Esophagus squamous epithelium (tissue), 4 donors: ENCODE data around the gene EVA1C.

Experiments
- POLR2A ChIP-seq, 4 donors: fragments of 450-650 bp; IDR thresholded peaks; one replicate each; pipeline ENCODE4 v1.6.1; 2017; ENCODE audit warnings: antibody characterized with exemption in 4 of 4, mild to moderate bottlenecking in 4 of 4, moderate library complexity in 3 of 4
- TF ChIP-seq, protein P1 (sequence below), 6 experiments: fragments of 450-650 bp in 4 of 6; fragments of 200-600 bp in 2 of 6; sonication (generic) in 2 of 6; IDR thresholded peaks; one replicate each; pipeline ENCODE4 v1.5.1; 2016 to 2019; ENCODE audit warnings: antibody characterized with exemption in 6 of 6, mild to moderate bottlenecking in 4 of 6, moderate library complexity in 4 of 6

DNA sequence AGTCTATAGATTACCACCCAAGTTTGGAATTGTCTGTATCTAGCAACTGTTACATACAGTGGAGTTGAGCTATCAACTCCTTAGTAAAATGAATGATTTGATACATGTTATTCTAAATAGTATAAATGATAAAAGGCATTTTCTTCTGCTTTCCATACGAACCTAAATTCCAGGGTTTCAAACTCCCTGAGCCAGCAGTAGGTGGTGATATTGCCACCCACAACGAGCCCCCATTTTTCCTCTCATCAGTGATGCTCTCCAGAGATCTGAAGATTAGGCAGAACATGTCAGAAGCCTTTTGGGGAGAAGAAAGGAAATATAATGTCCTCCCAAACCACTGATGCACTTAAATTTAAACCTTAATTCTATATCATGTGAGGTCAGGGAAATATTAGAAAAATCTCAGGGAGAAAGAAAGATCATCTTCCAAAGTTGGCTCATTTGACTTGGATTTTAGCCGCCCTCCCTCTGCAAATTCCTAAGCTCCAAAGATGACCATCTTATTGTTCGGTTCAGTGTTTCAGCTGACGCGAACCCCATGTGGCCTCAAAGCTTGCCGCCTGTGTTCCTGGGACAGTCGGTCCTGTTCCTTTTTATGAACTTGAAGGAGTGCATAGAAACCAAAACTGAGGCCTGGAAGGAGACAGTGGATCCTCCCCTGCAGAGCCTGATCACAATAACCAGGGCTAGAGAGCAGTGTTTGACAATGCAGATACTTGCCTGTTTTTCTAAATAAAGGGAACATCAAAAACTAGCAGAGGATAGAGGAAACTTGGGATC, 2.3 kb downstream of the EVA1C start:
- TF ChIP-seq, protein P1, sequence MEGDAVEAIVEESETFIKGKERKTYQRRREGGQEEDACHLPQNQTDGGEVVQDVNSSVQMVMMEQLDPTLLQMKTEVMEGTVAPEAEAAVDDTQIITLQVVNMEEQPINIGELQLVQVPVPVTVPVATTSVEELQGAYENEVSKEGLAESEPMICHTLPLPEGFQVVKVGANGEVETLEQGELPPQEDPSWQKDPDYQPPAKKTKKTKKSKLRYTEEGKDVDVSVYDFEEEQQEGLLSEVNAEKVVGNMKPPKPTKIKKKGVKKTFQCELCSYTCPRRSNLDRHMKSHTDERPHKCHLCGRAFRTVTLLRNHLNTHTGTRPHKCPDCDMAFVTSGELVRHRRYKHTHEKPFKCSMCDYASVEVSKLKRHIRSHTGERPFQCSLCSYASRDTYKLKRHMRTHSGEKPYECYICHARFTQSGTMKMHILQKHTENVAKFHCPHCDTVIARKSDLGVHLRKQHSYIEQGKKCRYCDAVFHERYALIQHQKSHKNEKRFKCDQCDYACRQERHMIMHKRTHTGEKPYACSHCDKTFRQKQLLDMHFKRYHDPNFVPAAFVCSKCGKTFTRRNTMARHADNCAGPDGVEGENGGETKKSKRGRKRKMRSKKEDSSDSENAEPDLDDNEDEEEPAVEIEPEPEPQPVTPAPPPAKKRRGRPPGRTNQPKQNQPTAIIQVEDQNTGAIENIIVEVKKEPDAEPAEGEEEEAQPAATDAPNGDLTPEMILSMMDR (IDR thresholded peaks at IDR 0.05): peak in 3 of 6 experiments; percentile 19 to 54 (median 53)
- TF ChIP-seq POLR2A (IDR thresholded peaks at IDR 0.05): no peak
